MCF 10A (cell line): ENCODE results near the gene ABR. TPM values are rescaled to one million over a fixed set of nuclear protein-coding genes. Genes with fewer than 3 reads are reported as not detected.

ENCODE experiments used
- BruUV-seq: library from RNA; stranded (reverse); fragments of 400-500 nt; replicated peaks from 2 replicates; lab custom pipeline; 2021; lab: Mats Ljungman, UMichigan
- CTCF ChIA-PET: fragments of 300-600 bp; sonication (Branson Sonifier 250); formaldehyde crosslinking; extraction: SDS; loops from one replicate; lab custom pipeline; 2021; ENCODE audit warnings: antibody characterized with exemption, inconsistent platforms; lab: Yijun Ruan, JAX
- POLR2A ChIA-PET: fragments of 300-600, 350-650 bp; sonication (Branson Sonifier 250); formaldehyde crosslinking; extraction: SDS; loops from one replicate; lab custom pipeline; 2020; ENCODE audit warnings: antibody characterized with exemption, inconsistent platforms; lab: Yijun Ruan, JAX
- DNase-seq: peaks from one replicate; pipeline ENCODE4 v3.0.0-alpha.2; 2018; ENCODE audit not compliant: unreplicated experiment
- H3K27ac Mint-ChIP-seq: one replicate; pipeline ENCODE4 v1.8.0; 2022; ENCODE audit warnings: mild to moderate bottlenecking, low read depth, mixed read lengths; ENCODE audit not compliant: unreplicated experiment
- H3K27me3 Mint-ChIP-seq: one replicate; pipeline ENCODE4 v1.8.0; 2022; ENCODE audit warnings: mixed read lengths; ENCODE audit not compliant: insufficient read depth, unreplicated experiment
- H3K36me3 Mint-ChIP-seq: one replicate; pipeline ENCODE4 v1.8.0; 2022; ENCODE audit warnings: mild to moderate bottlenecking, moderate library complexity, mixed read lengths; ENCODE audit not compliant: insufficient read depth, unreplicated experiment
- H3K4me1 Mint-ChIP-seq: one replicate; pipeline ENCODE4 v1.8.0; 2022; ENCODE audit warnings: mixed read lengths; ENCODE audit not compliant: insufficient read depth, unreplicated experiment
- H3K4me3 Mint-ChIP-seq: one replicate; pipeline ENCODE4 v1.8.0; 2022; ENCODE audit warnings: mild to moderate bottlenecking, moderate library complexity, mixed read lengths; ENCODE audit not compliant: unreplicated experiment
- H3K9me3 Mint-ChIP-seq: one replicate; pipeline ENCODE4 v1.8.0; 2022; ENCODE audit warnings: mixed read lengths; ENCODE audit not compliant: unreplicated experiment
- intact Hi-C: fragments of 100-400 bp; cut with micrococcal nuclease; formaldehyde crosslinking; loops from 2 replicates; pipeline ENCODE4 v1.14.1; 2022
- total RNA-seq: library from RNA; stranded (reverse); gene quantifications from 2 replicates; pipeline ENCODE4 v1.2.3, GENCODE V29; 2022
- TF ChIP-seq, protein P1 (sequence below): fragments of 200-600 bp; IDR thresholded peaks from one replicate; pipeline ENCODE4 v1.8.0; 2022; ENCODE audit warnings: antibody characterized with exemption, mild to moderate bottlenecking; ENCODE audit not compliant: unreplicated experiment

The ABR gene
- total RNA-seq, 1 experiment from 2014 or later, result 44.7 TPM

DNA sequence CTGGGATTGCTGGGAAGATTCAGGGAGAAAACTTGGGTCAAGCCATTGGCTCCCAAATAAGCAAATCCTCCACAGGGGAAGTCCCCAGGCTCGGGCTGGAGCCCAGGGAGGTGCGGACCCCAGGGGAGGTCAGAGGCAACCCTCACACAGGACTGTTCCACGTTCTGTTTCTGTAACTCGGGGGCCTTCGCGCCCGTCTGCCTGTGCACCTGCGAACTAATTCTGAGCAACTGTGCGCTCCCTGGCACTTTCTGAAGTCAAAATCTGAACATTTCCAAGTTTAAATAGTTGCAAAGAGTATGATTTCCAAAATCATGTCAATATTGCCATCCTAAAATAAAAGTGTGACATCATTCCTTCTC lies 166.1 kb downstream of the ABR start:
- CTCF ChIA-PET, result interaction anchor here (1.4 to 1.5 kb wide), 2 partner anchors 15 kb away, joined by 9 to 10 read pairs; no protein-coding TSS in a partner anchor
- BruUV-seq, result no TSS peak

DNA sequence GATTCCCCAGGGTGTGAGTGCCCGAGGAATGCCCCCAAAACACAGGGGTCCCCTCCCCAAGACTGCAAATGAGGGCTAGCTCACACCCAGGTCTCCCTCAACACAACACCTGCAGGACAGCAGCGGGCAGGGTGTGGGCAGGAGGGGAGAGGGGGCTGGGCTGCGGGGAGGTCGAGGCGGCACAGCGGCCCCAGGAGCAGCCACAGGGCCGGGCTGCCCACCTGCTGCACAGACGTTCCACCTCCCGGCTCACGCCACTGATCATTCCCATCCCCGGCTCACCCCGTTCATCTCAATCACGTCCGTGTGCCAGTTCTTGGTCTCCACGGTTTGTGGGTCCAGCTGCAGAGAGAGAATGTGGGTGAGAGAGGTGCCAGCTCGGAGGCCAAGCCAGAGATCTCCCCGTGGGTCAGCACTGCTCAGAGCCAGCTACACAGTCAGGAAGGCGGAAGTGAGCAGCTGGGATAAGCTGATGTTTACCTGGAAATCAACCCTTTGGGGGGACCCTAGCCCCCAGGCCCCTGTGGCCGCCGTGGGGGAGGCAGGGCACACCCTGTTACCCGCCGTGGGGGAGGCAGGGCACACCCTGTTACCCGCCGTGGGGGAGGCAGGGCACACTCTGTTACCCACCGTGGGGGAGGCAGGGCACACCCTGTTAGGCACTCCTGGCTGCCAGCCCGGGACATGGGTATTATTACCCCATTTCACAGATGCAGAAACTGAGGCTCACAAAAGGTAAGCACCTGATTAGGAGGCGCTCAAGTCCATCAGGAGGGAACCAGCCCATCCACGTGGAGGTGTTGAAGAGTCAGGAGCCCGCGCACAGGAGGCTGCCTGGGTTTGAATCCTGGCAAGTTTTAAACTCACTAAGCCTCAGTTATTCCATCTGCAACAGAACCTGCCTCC lies 166.7 kb downstream of the ABR start:
- ChIA-PET CTCF (interaction anchor here (1.5 kb wide), 1 partner anchor 14 kb away, joined by 10 read pairs; no protein-coding TSS in a partner anchor), POLR2A (no interaction called here)
- Mint-ChIP-seq H3K4me1 (no peaks in the 10 kb centered on the region), H3K27ac (no peak overlapping the region), H3K27me3 (no peaks in the 10 kb centered on the region), H3K9me3 (no peaks in the 10 kb centered on the region), H3K4me3 (no peak overlapping the region), H3K36me3 (peaks cover 7% of the 10 kb centered on the region)
- DNase-seq, result no peak
- TF ChIP-seq, protein P1, sequence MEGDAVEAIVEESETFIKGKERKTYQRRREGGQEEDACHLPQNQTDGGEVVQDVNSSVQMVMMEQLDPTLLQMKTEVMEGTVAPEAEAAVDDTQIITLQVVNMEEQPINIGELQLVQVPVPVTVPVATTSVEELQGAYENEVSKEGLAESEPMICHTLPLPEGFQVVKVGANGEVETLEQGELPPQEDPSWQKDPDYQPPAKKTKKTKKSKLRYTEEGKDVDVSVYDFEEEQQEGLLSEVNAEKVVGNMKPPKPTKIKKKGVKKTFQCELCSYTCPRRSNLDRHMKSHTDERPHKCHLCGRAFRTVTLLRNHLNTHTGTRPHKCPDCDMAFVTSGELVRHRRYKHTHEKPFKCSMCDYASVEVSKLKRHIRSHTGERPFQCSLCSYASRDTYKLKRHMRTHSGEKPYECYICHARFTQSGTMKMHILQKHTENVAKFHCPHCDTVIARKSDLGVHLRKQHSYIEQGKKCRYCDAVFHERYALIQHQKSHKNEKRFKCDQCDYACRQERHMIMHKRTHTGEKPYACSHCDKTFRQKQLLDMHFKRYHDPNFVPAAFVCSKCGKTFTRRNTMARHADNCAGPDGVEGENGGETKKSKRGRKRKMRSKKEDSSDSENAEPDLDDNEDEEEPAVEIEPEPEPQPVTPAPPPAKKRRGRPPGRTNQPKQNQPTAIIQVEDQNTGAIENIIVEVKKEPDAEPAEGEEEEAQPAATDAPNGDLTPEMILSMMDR, result no peak
- intact Hi-C loops, result no loop called here
- no TSS peak for BruUV-seq

More for the DNA sequence above, 166.1 kb downstream of the ABR start:
- Mint-ChIP-seq H3K27ac (no peak overlapping the region), H3K27me3 (no peaks in the 10 kb centered on the region), H3K4me3 (no peak overlapping the region), H3K9me3 (no peaks in the 10 kb centered on the region), H3K4me1 (no peaks in the 10 kb centered on the region), H3K36me3 (peaks cover 13% of the 10 kb centered on the region)
- TF ChIP-seq, protein P1, result no peak
- intact Hi-C loops, result no loop called here
- DNase-seq, result no peak
- POLR2A ChIA-PET, result no interaction called here

DNA sequence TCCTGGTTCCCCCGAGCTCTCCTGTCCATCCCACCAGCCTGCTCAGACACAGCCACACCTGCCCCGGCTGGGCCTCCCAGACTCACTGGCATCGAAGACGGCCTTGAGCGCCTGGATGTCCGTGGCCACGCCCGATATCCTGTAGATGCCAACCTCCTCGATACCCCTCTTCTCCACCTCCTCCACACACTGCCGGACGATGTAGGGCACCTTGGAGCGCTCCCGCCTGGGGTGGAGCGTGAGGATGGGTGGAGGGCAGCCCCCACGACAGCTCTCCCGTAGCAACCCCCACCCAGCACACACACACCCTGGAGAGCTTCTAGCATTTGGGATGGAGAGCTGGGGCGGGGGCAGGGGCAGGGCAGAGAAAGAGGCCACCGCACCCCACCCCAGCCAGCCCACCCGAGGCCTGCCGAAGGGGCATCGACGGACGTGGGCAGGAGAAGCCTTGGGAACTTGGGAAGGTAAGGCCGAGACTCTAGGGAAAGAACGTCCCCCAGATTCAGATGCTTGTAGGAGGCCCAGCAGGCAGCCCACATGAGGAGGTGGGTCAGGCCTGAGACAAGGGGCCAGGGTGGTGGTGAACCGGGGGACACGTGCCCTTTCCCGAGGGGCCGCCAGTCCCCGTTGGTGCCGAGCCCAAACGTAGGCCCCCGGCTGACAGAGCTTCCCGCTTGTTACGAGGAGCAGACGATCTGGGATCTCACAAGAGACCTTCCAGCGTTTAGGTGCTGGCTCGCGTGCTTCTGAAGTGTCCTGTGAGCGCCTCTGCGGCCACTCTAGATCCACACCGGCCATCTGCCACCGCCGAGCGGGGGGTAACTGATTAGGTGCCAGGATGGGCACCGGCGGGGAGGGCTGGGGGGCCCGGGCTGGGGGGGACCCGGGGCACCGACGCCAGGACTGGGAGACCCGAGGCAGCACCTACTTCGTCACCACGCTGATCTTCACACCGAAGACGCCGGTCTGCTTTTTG lies 167.7 kb downstream of the ABR start:
- ChIA-PET POLR2A (no interaction called here), CTCF (interaction anchor here (0.6 to 2.7 kb wide), 3 partner anchors 13 to 119 kb away, joined by 3 to 10 read pairs (median 9); no protein-coding TSS in a partner anchor)
- intact Hi-C loops, result no loop called here
- no TSS peak for BruUV-seq
- no peak for DNase-seq
- TF ChIP-seq, protein P1, result no peak
- Mint-ChIP-seq H3K36me3 (peaks cover 6% of the 10 kb centered on the region), H3K4me1 (no peaks in the 10 kb centered on the region), H3K27ac (no peak overlapping the region), H3K27me3 (no peaks in the 10 kb centered on the region), H3K9me3 (no peaks in the 10 kb centered on the region), H3K4me3 (no peak overlapping the region)
